CD4-positive, alpha-beta memory T cell (primary cell): Measurements from ENCODE around the gene C21orf91. TPM values are rescaled to one million over a fixed set of nuclear protein-coding genes. Genes with fewer than 3 reads are reported as not detected.
A peak's percentile ranks its signal among the peaks of the same experiment; 100 is the strongest.

ENCODE experiments used
- CTCF ChIA-PET: fragments of 350-600 bp; sonication (Branson Sonifier 250); formaldehyde crosslinking; loops from one replicate; lab custom pipeline; 2021; ENCODE audit warnings: inconsistent platforms; ENCODE audit not compliant: partially characterized antibody; lab: Charles Lee
- POLR2A ChIA-PET: fragments of 350-600 bp; sonication (Branson Sonifier 250); formaldehyde crosslinking; loops from one replicate; lab custom pipeline; 2021; ENCODE audit not compliant: partially characterized antibody; lab: Charles Lee
- DNase-seq, 5 donors: peaks; one replicate each; pipeline versions ENCODE4 v3.0.0 to v3.0.0-alpha.2; 2020 to 2022; ENCODE audit warnings: mixed read lengths in 1 of 5
- H3K27ac ChIP-seq: one replicate; pipeline ENCODE4 v1.7.0; 2013; ENCODE audit warnings: low read depth, low read length
- H3K27me3 ChIP-seq: 2 replicates; pipeline ENCODE4 v1.7.0; 2013; ENCODE audit warnings: mild to moderate bottlenecking, low read length, moderate library complexity; ENCODE audit not compliant: insufficient read depth
- H3K36me3 ChIP-seq: 2 replicates; pipeline ENCODE4 v1.7.0; 2013; ENCODE audit warnings: mild to moderate bottlenecking, low read length, moderate library complexity; ENCODE audit not compliant: insufficient read depth
- H3K4me1 ChIP-seq: 2 replicates; pipeline ENCODE4 v1.7.0; 2013; ENCODE audit warnings: mild to moderate bottlenecking, low read length, moderate library complexity; ENCODE audit not compliant: insufficient read depth
- H3K4me3 ChIP-seq, 2 donors: one replicate each; pipeline ENCODE4 v1.7.0; 2013; ENCODE audit warnings: low read length in 2 of 2, mild to moderate bottlenecking in 1 of 2
- H3K9me3 ChIP-seq, 2 donors: one replicate each; pipeline ENCODE4 v1.7.0; 2013; ENCODE audit warnings: low read length in 2 of 2, control low read depth in 1 of 2; ENCODE audit not compliant: control insufficient read depth in 1 of 2
- H3K27ac Mint-ChIP-seq, 7 donors: one replicate each; pipeline ENCODE4 v1.8.0; 2020 to 2021; ENCODE audit warnings: mixed read lengths in 7 of 7, mild to moderate bottlenecking in 6 of 7, inconsistent platforms in 3 of 7, moderate library complexity in 3 of 7
- H3K27me3 Mint-ChIP-seq, 2 donors: one replicate each; pipeline ENCODE4 v1.8.0; 2020 to 2021; ENCODE audit warnings: mixed read lengths in 2 of 2
- H3K36me3 Mint-ChIP-seq, 2 donors: one replicate each; pipeline ENCODE4 v1.8.0; 2020 to 2021; ENCODE audit warnings: mixed read lengths in 2 of 2, inconsistent platforms in 1 of 2, mild to moderate bottlenecking in 1 of 2
- H3K4me1 Mint-ChIP-seq, 4 donors: one replicate each; pipeline ENCODE4 v1.8.0; 2020 to 2021; ENCODE audit warnings: mixed read lengths in 4 of 4, mild to moderate bottlenecking in 1 of 4
- H3K4me3 Mint-ChIP-seq, 8 donors: one replicate each; pipeline ENCODE4 v1.8.0; 2020 to 2021; ENCODE audit warnings: mixed read lengths in 8 of 8, mild to moderate bottlenecking in 7 of 8, moderate library complexity in 6 of 8, inconsistent platforms in 3 of 8
- H3K9me3 Mint-ChIP-seq, 8 donors: one replicate each; pipeline ENCODE4 v1.8.0; 2020 to 2021; ENCODE audit warnings: mixed read lengths in 8 of 8, mild to moderate bottlenecking in 5 of 8, inconsistent platforms in 3 of 8, moderate library complexity in 1 of 8
- intact Hi-C: fragments of 100-400 bp; cut with micrococcal nuclease; formaldehyde crosslinking; loops from one replicate; pipeline ENCODE4 v1.15.1; 2023
- polyA plus RNA-seq, 2 donors: library from polyadenylated mRNA; unstranded; fragments of 300-500 nt; fragmentation: Illumina TruSeq; gene quantifications; one replicate each; pipeline ENCODE4 v1.2.3, GENCODE V29; 2021
- total RNA-seq, 2 experiments: library from RNA; stranded (reverse); gene quantifications; one replicate each; pipeline ENCODE4 v1.2.3, GENCODE V29; 2021

The C21orf91 gene
- total and polyA plus RNA-seq, 4 experiments from 2014 or later: 38.5 to 80.5 (median 63.3) TPM

DNA sequence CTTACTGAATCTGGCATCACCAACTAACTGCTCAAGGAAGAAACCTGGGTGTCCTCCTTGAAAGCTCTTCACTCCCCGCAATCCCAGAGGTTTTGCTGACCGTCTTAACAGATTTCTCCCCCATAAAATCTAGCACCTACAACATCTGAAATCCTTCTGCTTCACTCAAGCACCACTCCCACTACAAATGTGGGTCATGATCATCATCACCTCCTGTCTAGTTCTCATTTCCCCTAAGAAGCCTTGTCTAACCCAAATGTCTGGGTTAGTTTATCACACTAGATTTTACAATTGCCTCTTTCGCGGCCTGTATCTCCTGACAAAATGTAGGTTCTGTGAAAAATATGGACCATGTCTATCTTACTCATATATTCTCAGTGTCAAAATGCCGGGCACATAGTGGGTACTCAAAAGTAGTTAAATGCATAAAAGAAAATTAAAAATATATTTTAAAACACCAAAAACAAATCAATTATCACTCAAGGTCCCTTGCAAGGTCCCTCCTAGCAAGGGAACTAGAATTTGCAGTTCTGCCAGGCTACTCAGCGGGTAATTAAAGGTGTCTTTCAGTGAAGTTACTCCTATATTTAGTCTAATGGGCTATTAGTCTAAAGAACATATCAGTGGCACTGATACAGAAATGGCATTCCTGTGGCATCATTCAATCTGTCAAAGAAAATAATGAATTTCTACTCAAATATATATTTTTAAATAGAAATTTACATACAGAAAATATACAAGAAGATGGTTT is 19.6 kb downstream of the C21orf91 start:
- H3K4me1 Mint-ChIP-seq: peaks cover 43 to 67% (median 52%) of the 10 kb centered on the region in 4 donors
- H3K9me3 Mint-ChIP-seq: peaks cover 0 to 3% (median 0%) of the 10 kb centered on the region in 8 donors
- CTCF ChIA-PET: interaction anchor here (0.9 to 1.4 kb wide), 5 partner anchors 13 to 125 kb away, joined by 3 to 7 read pairs (median 4); partner anchors contain the start of gene C21orf91
- H3K36me3 Mint-ChIP-seq: peaks cover 34 to 51% of the 10 kb centered on the region in 2 donors
- no peaks in the 10 kb centered on the region for H3K27me3 Mint-ChIP-seq
- intact Hi-C loops: no loop called here
- peak in 3 of 5 donors; percentile 43 to 62 (median 56) for DNase-seq
- Histone ChIP-seq H3K4me3 (no peak overlapping the region), H3K27me3 (no peaks in the 10 kb centered on the region), H3K9me3 (no peaks in the 10 kb centered on the region), H3K4me1 (peaks cover 82% of the 10 kb centered on the region), H3K36me3 (peaks cover 8% of the 10 kb centered on the region), H3K27ac (peak overlapping the region; percentile 37)
- peak overlapping the region; percentile 81 to 94 (median 87) for H3K27ac Mint-ChIP-seq
- H3K4me3 Mint-ChIP-seq: peak overlapping the region in 7 of 8 donors; percentile 10 to 82 (median 44)
- POLR2A ChIA-PET: interaction anchor here (0.7 to 3.5 kb wide), 6 partner anchors 8 to 19 kb away, joined by 3 to 46 read pairs (median 3); partner anchors contain the start of gene C21orf91

DNA sequence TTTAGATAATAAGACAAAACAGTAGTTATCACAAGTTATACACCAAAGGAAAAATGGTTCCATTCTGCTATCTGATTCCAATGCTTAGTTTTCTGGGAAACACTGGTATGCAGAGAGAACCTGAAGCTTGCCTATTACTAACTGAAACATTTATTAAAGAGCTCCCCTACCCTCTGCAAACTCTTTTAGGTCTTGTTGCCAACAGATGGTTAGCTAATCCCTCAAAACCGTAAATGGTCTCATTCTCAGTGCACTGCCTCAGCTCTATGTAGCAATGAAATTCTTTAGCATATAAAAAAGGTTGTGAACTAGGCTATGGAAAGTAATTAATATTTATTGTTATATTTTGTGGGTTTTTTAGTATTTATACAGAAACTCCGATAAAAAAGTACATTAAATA is 20.4 kb downstream of the C21orf91 start:
- DNase-seq: no peak
- peaks cover 0 to 3% (median 0%) of the 10 kb centered on the region in 8 donors for H3K9me3 Mint-ChIP-seq
- H3K36me3 Mint-ChIP-seq: peaks cover 31 to 48% of the 10 kb centered on the region in 2 donors
- Histone ChIP-seq H3K4me1 (peaks cover 80% of the 10 kb centered on the region), H3K9me3 (no peaks in the 10 kb centered on the region), H3K27ac (peak overlapping the region; percentile 37), H3K4me3 (no peak overlapping the region), H3K27me3 (no peaks in the 10 kb centered on the region), H3K36me3 (peaks cover 8% of the 10 kb centered on the region)
- intact Hi-C loops: no loop called here
- H3K27ac Mint-ChIP-seq: peak overlapping the region in 6 of 7 donors; percentile 69 to 84 (median 80)
- ChIA-PET CTCF (interaction anchor here (1.0 to 1.4 kb wide), 4 partner anchors 14 to 126 kb away, joined by 3 to 7 read pairs (median 6); partner anchors contain the start of gene C21orf91), POLR2A (interaction anchor here (0.7 to 3.5 kb wide), 6 partner anchors 8 to 23 kb away, joined by 3 to 46 read pairs (median 3); partner anchors contain the start of gene C21orf91)
- H3K27me3 Mint-ChIP-seq: no peaks in the 10 kb centered on the region
- H3K4me1 Mint-ChIP-seq: peaks cover 39 to 66% (median 49%) of the 10 kb centered on the region in 4 donors
- peak overlapping the region in 3 of 8 donors; percentile 30 to 53 (median 49) for H3K4me3 Mint-ChIP-seq

DNA sequence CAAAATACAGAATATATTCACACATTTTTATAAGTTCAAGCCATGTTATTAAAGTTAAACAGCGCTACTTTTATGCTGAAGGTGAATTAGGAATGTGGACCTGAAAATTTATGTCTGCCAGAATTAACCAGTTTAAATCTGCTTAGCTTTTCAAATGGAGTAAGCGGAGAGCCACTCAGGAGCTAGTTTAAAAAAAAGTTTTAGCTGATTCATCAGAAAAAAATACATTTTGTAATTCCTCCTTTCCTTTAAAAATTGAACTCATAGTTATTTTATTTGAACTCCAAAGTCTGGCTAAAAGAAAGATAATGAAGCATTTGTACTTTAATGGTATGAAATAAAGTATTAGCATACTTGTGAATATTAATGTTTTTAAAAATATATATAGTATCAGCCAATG is 21.2 kb downstream of the C21orf91 start:
- POLR2A ChIA-PET: interaction anchor here (0.7 to 3.5 kb wide), 7 partner anchors 9 to 23 kb away, joined by 3 to 46 read pairs (median 3); partner anchors contain the start of gene C21orf91
- H3K4me3 ChIP-seq: no peak overlapping the region
- Mint-ChIP-seq H3K4me3 (no peak overlapping the region), H3K36me3 (peaks cover 24 to 48% of the 10 kb centered on the region in 2 donors), H3K4me1 (peaks cover 40 to 69% (median 50%) of the 10 kb centered on the region in 4 donors), H3K9me3 (peaks cover 0 to 3% (median 0%) of the 10 kb centered on the region in 8 donors), H3K27ac (peak overlapping the region in 6 of 7 donors; percentile 38 to 77 (median 57)), H3K27me3 (no peaks in the 10 kb centered on the region)
- H3K36me3 ChIP-seq: peaks cover 8% of the 10 kb centered on the region
- H3K9me3 ChIP-seq: no peaks in the 10 kb centered on the region
- CTCF ChIA-PET: interaction anchor here (1.2 to 1.4 kb wide), 2 partner anchors 21 to 127 kb away, joined by 3 to 7 read pairs; partner anchors contain the start of gene C21orf91
- H3K4me1 ChIP-seq: peaks cover 79% of the 10 kb centered on the region
- intact Hi-C loops: no loop called here
- H3K27me3 ChIP-seq: no peaks in the 10 kb centered on the region
- no peak for DNase-seq
- H3K27ac ChIP-seq: peak overlapping the region; percentile 37

DNA sequence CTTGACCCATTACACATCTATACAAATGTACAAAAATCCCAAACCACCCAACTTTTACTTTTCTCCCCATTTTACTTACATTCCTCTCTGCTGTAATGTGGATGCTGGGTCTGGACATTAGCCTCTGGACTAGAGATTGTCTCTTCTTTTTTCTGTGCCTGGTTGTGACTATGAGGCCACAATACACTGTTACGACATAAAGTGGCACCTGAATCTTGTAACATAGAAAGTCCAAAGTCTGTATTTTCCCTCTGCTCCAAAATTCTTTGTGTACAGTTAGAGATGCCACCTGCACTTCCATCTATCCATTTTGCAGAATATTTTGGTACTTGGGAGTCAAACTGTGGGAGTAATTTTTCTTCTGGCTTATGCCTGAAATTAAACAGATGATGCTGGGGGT is 22.7 kb downstream of the C21orf91 start:
- Mint-ChIP-seq H3K27ac (peak overlapping the region; percentile 87 to 97 (median 92)), H3K9me3 (peaks cover 0 to 3% (median 0%) of the 10 kb centered on the region in 8 donors), H3K36me3 (peaks cover 15 to 42% of the 10 kb centered on the region in 2 donors), H3K4me1 (peaks cover 41 to 69% (median 45%) of the 10 kb centered on the region in 4 donors), H3K4me3 (peak overlapping the region in 7 of 8 donors; percentile 2 to 92 (median 43)), H3K27me3 (no peaks in the 10 kb centered on the region)
- intact Hi-C loops: no loop called here
- H3K27me3 ChIP-seq: no peaks in the 10 kb centered on the region
- H3K27ac ChIP-seq: peak overlapping the region; percentile 94
- peaks cover 8% of the 10 kb centered on the region for H3K36me3 ChIP-seq
- POLR2A ChIA-PET: interaction anchor here (0.8 to 7.7 kb wide), 6 partner anchors 9 to 25 kb away, joined by 3 to 158 read pairs (median 23); partner anchors contain the start of gene C21orf91
- H3K4me1 ChIP-seq: peaks cover 89% of the 10 kb centered on the region
- CTCF ChIA-PET: interaction anchor here (1.4 kb wide), 1 partner anchor 9 kb away, joined by 7 read pairs; no protein-coding TSS in a partner anchor
- no peak overlapping the region for H3K4me3 ChIP-seq
- no peak for DNase-seq
- H3K9me3 ChIP-seq: no peaks in the 10 kb centered on the region

DNA sequence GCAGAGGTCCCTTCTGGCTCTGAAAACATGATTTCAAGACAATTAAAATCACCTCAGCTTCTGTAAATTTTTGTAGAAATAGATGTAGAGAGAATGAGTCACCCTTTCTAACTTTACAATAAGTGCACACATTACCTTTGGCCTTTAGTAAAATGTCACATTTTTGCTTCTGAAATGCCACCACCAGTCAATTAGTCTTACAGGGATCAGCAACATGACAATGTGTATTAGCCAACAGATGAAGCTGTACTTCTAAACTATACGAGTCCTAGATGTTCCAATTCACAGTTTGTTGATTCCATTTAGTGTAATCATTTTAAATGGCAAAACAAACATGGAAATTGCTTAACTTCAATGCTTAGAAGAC is 23.1 kb downstream of the C21orf91 start:
- Histone ChIP-seq H3K9me3 (no peaks in the 10 kb centered on the region), H3K4me1 (peaks cover 94% of the 10 kb centered on the region), H3K27ac (peak overlapping the region; percentile 94), H3K36me3 (peaks cover 8% of the 10 kb centered on the region), H3K4me3 (no peak overlapping the region), H3K27me3 (no peaks in the 10 kb centered on the region)
- ChIA-PET CTCF (interaction anchor here (1.2 to 3.1 kb wide), 5 partner anchors 9 to 22 kb away, joined by 5 to 16 read pairs (median 11); no protein-coding TSS in a partner anchor), POLR2A (interaction anchor here (0.6 to 7.7 kb wide), 9 partner anchors 8 to 184 kb away, joined by 3 to 158 read pairs (median 13); partner anchors contain the start of gene C21orf91)
- Mint-ChIP-seq H3K36me3 (peaks cover 13 to 47% of the 10 kb centered on the region in 2 donors), H3K9me3 (peaks cover 0 to 3% (median 0%) of the 10 kb centered on the region in 8 donors), H3K27ac (peak overlapping the region; percentile 87 to 97 (median 92)), H3K4me1 (peaks cover 45 to 74% (median 50%) of the 10 kb centered on the region in 4 donors), H3K4me3 (peak overlapping the region in 6 of 8 donors; percentile 49 to 92 (median 83)), H3K27me3 (no peaks in the 10 kb centered on the region)
- intact Hi-C loops: no loop called here
- DNase-seq: no peak

DNA sequence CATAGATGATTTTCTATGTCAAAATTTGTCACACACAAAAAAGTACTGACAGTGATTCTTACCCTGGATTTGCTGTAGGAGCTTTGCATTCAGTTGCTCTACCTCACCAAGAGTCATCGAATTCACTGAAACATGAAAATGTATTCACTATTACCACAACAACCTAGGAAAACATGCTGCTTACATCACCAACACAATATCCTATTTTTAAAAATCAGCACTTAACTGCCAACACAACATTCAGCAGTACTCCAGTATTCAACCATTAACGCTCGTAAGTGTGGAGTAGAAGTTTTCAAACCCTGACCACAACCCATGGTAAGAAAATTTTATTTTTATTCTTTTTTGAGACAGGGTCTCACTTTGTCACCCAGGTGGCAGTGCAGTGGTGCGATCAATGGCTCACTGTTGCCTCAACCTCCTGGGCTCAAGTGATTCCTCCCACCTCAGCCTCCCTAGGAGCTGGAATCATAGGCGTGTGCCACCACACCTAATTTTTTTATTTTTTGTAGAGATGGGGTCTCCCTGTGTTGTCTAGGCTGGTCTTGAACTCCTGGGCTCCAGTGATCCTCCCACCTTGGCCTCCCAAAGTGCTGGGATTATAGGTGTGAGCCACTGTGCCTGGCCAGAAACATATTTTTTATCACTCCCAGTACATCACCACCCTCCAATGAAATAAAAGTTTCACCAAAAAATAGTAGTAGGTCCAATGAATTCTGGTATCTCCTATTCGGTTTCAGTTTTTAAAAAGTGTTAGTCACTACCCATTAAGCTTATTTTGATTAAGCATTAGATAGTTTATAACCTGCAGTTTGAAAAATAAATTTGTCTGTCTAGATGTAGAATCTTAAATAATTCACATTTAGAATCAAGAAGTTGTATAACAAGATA is 23.8 kb downstream of the C21orf91 start:
- POLR2A ChIA-PET: interaction anchor here (0.6 to 7.7 kb wide), 10 partner anchors 7 to 184 kb away, joined by 3 to 158 read pairs (median 8); partner anchors contain the start of gene C21orf91
- intact Hi-C loops: no loop called here
- DNase-seq: no peak
- H3K36me3 Mint-ChIP-seq: peaks cover 14 to 45% of the 10 kb centered on the region in 2 donors
- peak overlapping the region; percentile 87 to 97 (median 92) for H3K27ac Mint-ChIP-seq
- H3K4me1 Mint-ChIP-seq: peaks cover 47 to 74% (median 53%) of the 10 kb centered on the region in 4 donors
- H3K27me3 Mint-ChIP-seq: no peaks in the 10 kb centered on the region
- peak overlapping the region; percentile 49 to 92 (median 82) for H3K4me3 Mint-ChIP-seq
- Histone ChIP-seq H3K9me3 (no peaks in the 10 kb centered on the region), H3K36me3 (peaks cover 8% of the 10 kb centered on the region), H3K27ac (peak overlapping the region; percentile 94), H3K27me3 (no peaks in the 10 kb centered on the region), H3K4me1 (peaks cover 97% of the 10 kb centered on the region), H3K4me3 (peak overlapping the region in 1 of 2 donors; percentile 72)
- H3K9me3 Mint-ChIP-seq: peaks cover 0 to 3% (median 0%) of the 10 kb centered on the region in 8 donors
- CTCF ChIA-PET: interaction anchor here (1.2 to 3.1 kb wide), 9 partner anchors 10 to 129 kb away, joined by 3 to 16 read pairs (median 6); no protein-coding TSS in a partner anchor
